H9 (cell line): ENCODE data around the gene SEMA5A. TPM values are rescaled to one million over a fixed set of nuclear protein-coding genes. Genes with fewer than 3 reads are reported as not detected.

Experiments used
- DNase-seq: peaks from one replicate; pipeline ENCODE4 v3.0.0-alpha.2; 2017
- H2AFZ ChIP-seq: one replicate; pipeline ENCODE4 v1.6.1; 2013; ENCODE audit warnings: mild to moderate bottlenecking, low read length, control low read depth, moderate library complexity
- H2AK5ac ChIP-seq: 2 replicates; pipeline ENCODE4 v1.6.1; 2013; ENCODE audit warnings: low read length, control low read depth, mixed read lengths; ENCODE audit not compliant: insufficient read length
- H2BK120ac ChIP-seq: one replicate; pipeline ENCODE4 v1.6.1; 2013; ENCODE audit warnings: low read depth, mild to moderate bottlenecking, low read length, control low read depth, inconsistent platforms; ENCODE audit not compliant: poor library complexity, severe bottlenecking
- H2BK12ac ChIP-seq: 2 replicates; pipeline ENCODE4 v1.6.1; 2013; ENCODE audit warnings: low read length, control low read depth, mixed read lengths, low read depth; ENCODE audit not compliant: insufficient read length
- H2BK15ac ChIP-seq: 2 replicates; pipeline ENCODE4 v1.6.1; 2013; ENCODE audit warnings: low read depth, low read length, control low read depth
- H2BK20ac ChIP-seq: one replicate; pipeline ENCODE4 v1.6.1; 2013; ENCODE audit warnings: low read depth, mild to moderate bottlenecking, low read length, control low read depth, inconsistent platforms; ENCODE audit not compliant: poor library complexity, severe bottlenecking
- H2BK5ac ChIP-seq: 2 replicates; pipeline ENCODE4 v1.6.1; 2013; ENCODE audit warnings: low read length, control low read depth, mixed read lengths; ENCODE audit not compliant: insufficient read length
- H3K14ac ChIP-seq: 2 replicates; pipeline ENCODE4 v1.6.1; 2013; ENCODE audit warnings: low read length, control low read depth; ENCODE audit not compliant: insufficient read depth
- H3K18ac ChIP-seq: 2 replicates; pipeline ENCODE4 v1.6.1; 2013; ENCODE audit warnings: low read depth, mild to moderate bottlenecking, mixed read lengths, low read length, control low read depth; ENCODE audit not compliant: insufficient read length
- H3K23ac ChIP-seq: 2 replicates; pipeline ENCODE4 v1.6.1; 2013; ENCODE audit warnings: low read length, control low read depth, mixed read lengths, low read depth; ENCODE audit not compliant: insufficient read length
- H3K23me2 ChIP-seq: 2 replicates; pipeline ENCODE4 v1.6.1; 2013; ENCODE audit warnings: low read depth, mild to moderate bottlenecking, mixed read lengths, low read length, control low read depth; ENCODE audit not compliant: insufficient read length, poor library complexity, severe bottlenecking
- H3K27ac ChIP-seq: 2 replicates; pipeline ENCODE4 v1.5.1; 2013; ENCODE audit warnings: low read length, control low read depth, mixed read lengths, low read depth; ENCODE audit not compliant: insufficient read length
- H3K27me3 ChIP-seq: 2 replicates; pipeline ENCODE4 v1.6.1; 2013; ENCODE audit warnings: low read length, control low read depth, inconsistent platforms; ENCODE audit not compliant: insufficient read depth
- H3K4ac ChIP-seq: 2 replicates; pipeline ENCODE4 v1.6.1; 2013; ENCODE audit warnings: low read depth, mild to moderate bottlenecking, control low read depth, inconsistent platforms, low read length, moderate library complexity
- H3K4me1 ChIP-seq: 2 replicates; pipeline ENCODE4 v1.6.1; 2013; ENCODE audit warnings: low read length, control low read depth, inconsistent platforms; ENCODE audit not compliant: insufficient read depth
- H3K4me2 ChIP-seq: 2 replicates; pipeline ENCODE4 v1.6.1; 2013; ENCODE audit warnings: low read length, control low read depth, mixed read lengths; ENCODE audit not compliant: insufficient read length, insufficient read depth
- H3K56ac ChIP-seq: 2 replicates; pipeline ENCODE4 v1.6.1; 2013; ENCODE audit warnings: low read depth, mild to moderate bottlenecking, mixed read lengths, low read length, control low read depth; ENCODE audit not compliant: insufficient read length
- H3K79me1 ChIP-seq: 2 replicates; pipeline ENCODE4 v1.6.1; 2013; ENCODE audit warnings: low read depth, mild to moderate bottlenecking, moderate library complexity, low read length, control low read depth, inconsistent platforms; ENCODE audit not compliant: insufficient read depth, poor library complexity, severe bottlenecking
- H3K79me2 ChIP-seq: 2 replicates; pipeline ENCODE4 v1.6.1; 2013; ENCODE audit warnings: low read length, control low read depth, inconsistent platforms; ENCODE audit not compliant: insufficient read depth
- H3K9ac ChIP-seq: 2 replicates; pipeline ENCODE4 v1.6.1; 2013; ENCODE audit warnings: low read length, control low read depth, mixed read lengths; ENCODE audit not compliant: insufficient read length; ENCODE audit errors: extremely low read depth
- H3K9me3 ChIP-seq: one replicate; pipeline ENCODE4 v1.6.1; 2013; ENCODE audit warnings: low read depth, low read length, inconsistent platforms; ENCODE audit not compliant: control insufficient read depth
- H3T11ph ChIP-seq: one replicate; pipeline ENCODE4 v1.6.1; 2013; ENCODE audit warnings: mild to moderate bottlenecking, low read length, control low read depth, inconsistent platforms
- H4K20me1 ChIP-seq: one replicate; pipeline ENCODE4 v1.6.1; 2013; ENCODE audit not compliant: control insufficient read depth, insufficient read length, insufficient read depth
- H4K5ac ChIP-seq: 2 replicates; pipeline ENCODE4 v1.6.1; 2013; ENCODE audit warnings: low read depth, mild to moderate bottlenecking, mixed read lengths, low read length, control low read depth; ENCODE audit not compliant: insufficient read length
- H4K8ac ChIP-seq: replicated peaks from 2 replicates; pipeline ENCODE4 v1.6.1; 2013; ENCODE audit warnings: low read length, control low read depth, mixed read lengths, low read depth; ENCODE audit not compliant: insufficient read length
- H4K91ac ChIP-seq: 2 replicates; pipeline ENCODE4 v1.6.1; 2013; ENCODE audit warnings: low read depth, mild to moderate bottlenecking, moderate library complexity, mixed read lengths, low read length, control low read depth; ENCODE audit not compliant: insufficient read length
- H3K27ac Mint-ChIP-seq, 3 experiments: 2 replicates in 2 of 3; 3 replicates in 1 of 3; pipeline ENCODE4 v1.8.0; 2020 to 2021; ENCODE audit warnings: mixed read lengths in 3 of 3, mild to moderate bottlenecking in 1 of 3, moderate library complexity in 1 of 3
- H3K27me3 Mint-ChIP-seq: 2 replicates; pipeline ENCODE4 v1.8.0; 2021; ENCODE audit warnings: low read depth, mild to moderate bottlenecking, moderate library complexity, mixed read lengths
- H3K36me3 Mint-ChIP-seq, 3 experiments: 2 replicates in 2 of 3; 3 replicates in 1 of 3; pipeline ENCODE4 v1.8.0; 2020 to 2021; ENCODE audit warnings: low read depth in 3 of 3, mixed read lengths in 3 of 3; ENCODE audit not compliant: insufficient read depth in 1 of 3
- H3K4me1 Mint-ChIP-seq, 2 experiments: 2 replicates each; pipeline ENCODE4 v1.8.0; 2020; ENCODE audit warnings: mixed read lengths in 2 of 2
- H3K4me3 Mint-ChIP-seq, 2 experiments: 2 replicates in 1 of 2; 3 replicates in 1 of 2; pipeline ENCODE4 v1.8.0; 2020 to 2021; ENCODE audit warnings: mild to moderate bottlenecking in 2 of 2, mixed read lengths in 2 of 2, moderate library complexity in 1 of 2
- H3K9me3 Mint-ChIP-seq, 2 experiments: 2 replicates in 1 of 2; 3 replicates in 1 of 2; pipeline ENCODE4 v1.8.0; 2020; ENCODE audit warnings: mild to moderate bottlenecking in 2 of 2, mixed read lengths in 2 of 2, moderate library complexity in 1 of 2
- WGBS: extraction: QIAGEN DNeasy Blood & Tissue Kit; methylation state at CpG from one replicate; pipeline ENCODE4 v1.1.7; 2013; ENCODE audit warnings: missing lambda C conversion rate, low lambda C conversion rate, mixed read lengths; ENCODE audit not compliant: insufficient read length; ENCODE audit errors: extremely low coverage; 5-methylcytosine and 5-hydroxymethylcytosine counted together
- total RNA-seq: library from RNA; stranded (reverse); gene quantifications from 2 replicates; pipeline ENCODE4 v1.2.1, GENCODE V29; 2021
- TF ChIP-seq, protein P1 (sequence below): fragments of 200-600 bp; sonication (generic); conservative IDR thresholded peaks from 3 replicates; pipeline ENCODE4 v1.8.0; 2021; ENCODE audit warnings: antibody characterized with exemption, mild to moderate bottlenecking

The SEMA5A gene
- total RNA-seq, 1 experiment from 2014 or later: 4.3 TPM

DNA sequence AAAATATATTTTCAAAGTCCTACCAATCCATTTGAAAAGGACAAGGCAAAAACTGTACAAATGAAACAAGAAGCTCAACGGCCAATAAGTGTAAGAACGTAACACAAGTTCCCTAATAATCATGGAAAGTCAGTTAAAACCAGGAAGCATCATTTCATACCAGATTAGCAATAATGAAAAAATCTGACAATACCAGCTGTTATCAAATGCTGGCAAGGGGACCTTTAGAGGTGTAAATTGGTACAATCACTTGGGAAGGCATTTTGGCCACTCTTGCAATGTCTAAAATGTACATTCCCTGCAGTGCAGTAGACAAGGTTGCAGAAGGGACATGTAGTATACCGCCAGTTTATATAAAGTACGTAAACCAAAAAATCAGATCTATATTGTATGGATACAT is 10.1 kb upstream of the SEMA5A start:
- Histone ChIP-seq H3K4me2 (no peak overlapping the region), H3K14ac (no peak overlapping the region), H2BK12ac (no peak overlapping the region), H3K56ac (no peak overlapping the region), H4K20me1 (no peaks in the 10 kb centered on the region), H2AK5ac (no peak overlapping the region), H4K5ac (no peak overlapping the region), H3K9me3 (no peaks in the 10 kb centered on the region), H3K18ac (no peak overlapping the region), H3T11ph (no peak overlapping the region), H3K79me2 (no peaks in the 10 kb centered on the region), H2AFZ (no peak overlapping the region), H4K8ac (no peak overlapping the region), H3K4ac (no peak overlapping the region), H3K27me3 (no peaks in the 10 kb centered on the region), H4K91ac (no peak overlapping the region), H3K4me1 (peaks cover 2% of the 10 kb centered on the region; the same call in 1 of the 2 replicates), H3K23me2 (no peaks in the 10 kb centered on the region), H3K79me1 (no peaks in the 10 kb centered on the region), H2BK15ac (no peak overlapping the region), H3K9ac (no peak overlapping the region), H2BK20ac (no peak overlapping the region), H3K27ac (no peak overlapping the region), H3K23ac (no peak overlapping the region), H2BK5ac (no peak overlapping the region), H2BK120ac (no peak overlapping the region)
- WGBS: no CpG with 5 or more reads among the region's 4 CpGs
- H3K4me3 Mint-ChIP-seq: no peak overlapping the region
- no peak for DNase-seq
- no peak overlapping the region for H3K27ac Mint-ChIP-seq
- peaks cover under 1 to 10% (median 7%) of the 10 kb centered on the region in 3 experiments for H3K36me3 Mint-ChIP-seq
- H3K4me1 Mint-ChIP-seq: peaks cover 2 to 6% of the 10 kb centered on the region in 2 experiments
- TF ChIP-seq, protein P1, sequence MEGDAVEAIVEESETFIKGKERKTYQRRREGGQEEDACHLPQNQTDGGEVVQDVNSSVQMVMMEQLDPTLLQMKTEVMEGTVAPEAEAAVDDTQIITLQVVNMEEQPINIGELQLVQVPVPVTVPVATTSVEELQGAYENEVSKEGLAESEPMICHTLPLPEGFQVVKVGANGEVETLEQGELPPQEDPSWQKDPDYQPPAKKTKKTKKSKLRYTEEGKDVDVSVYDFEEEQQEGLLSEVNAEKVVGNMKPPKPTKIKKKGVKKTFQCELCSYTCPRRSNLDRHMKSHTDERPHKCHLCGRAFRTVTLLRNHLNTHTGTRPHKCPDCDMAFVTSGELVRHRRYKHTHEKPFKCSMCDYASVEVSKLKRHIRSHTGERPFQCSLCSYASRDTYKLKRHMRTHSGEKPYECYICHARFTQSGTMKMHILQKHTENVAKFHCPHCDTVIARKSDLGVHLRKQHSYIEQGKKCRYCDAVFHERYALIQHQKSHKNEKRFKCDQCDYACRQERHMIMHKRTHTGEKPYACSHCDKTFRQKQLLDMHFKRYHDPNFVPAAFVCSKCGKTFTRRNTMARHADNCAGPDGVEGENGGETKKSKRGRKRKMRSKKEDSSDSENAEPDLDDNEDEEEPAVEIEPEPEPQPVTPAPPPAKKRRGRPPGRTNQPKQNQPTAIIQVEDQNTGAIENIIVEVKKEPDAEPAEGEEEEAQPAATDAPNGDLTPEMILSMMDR: no peak
- H3K9me3 Mint-ChIP-seq: no peaks in the 10 kb centered on the region
- H3K27me3 Mint-ChIP-seq: no peaks in the 10 kb centered on the region
